ENCODE data around the gene TNFAIP8. TPM values are rescaled to one million over a fixed set of nuclear protein-coding genes. Genes with fewer than 3 reads are reported as not detected.

Gene TNFAIP8
- total and polyA plus RNA-seq, 2 experiments from 2014 or later: 10.6 to 29.2 TPM

GRCh38 chr5:119377066-119377465, 21.2 kb downstream of the TNFAIP8 start:
- TF ChIP-seq STAT1 (IDR thresholded peaks at IDR 0.05; ENCODE audit: unreplicated experiment): no peak
- no peak for TF ChIP-seq ZNF331 (CRISPR knock-in tag; IDR thresholded peaks at IDR 0.05; ENCODE audit: low read depth)
- no peak for TF ChIP-seq ZNF462 (CRISPR knock-in tag; IDR thresholded peaks at IDR 0.05)
- no peak for TF ChIP-seq EZH2phosphoT487 (IDR thresholded peaks at IDR 0.05; ENCODE audit: unreplicated experiment)
- no peak for TF ChIP-seq CTCF (conservative IDR thresholded peaks at IDR 0.05; ENCODE audit: low read depth in 2 of 2)
- no peak for TF ChIP-seq POLR2AphosphoS5 (IDR thresholded peaks at IDR 0.05; ENCODE audit: low read depth)
- no peak for TF ChIP-seq ZNF114 (CRISPR knock-in tag; IDR thresholded peaks at IDR 0.05)
- no peak for TF ChIP-seq EZH2 (IDR thresholded peaks at IDR 0.05; ENCODE audit: low read depth, unreplicated experiment)
- no peak for TF ChIP-seq CREB1 (CRISPR knock-in tag; IDR thresholded peaks at IDR 0.05; ENCODE audit: low read depth)
- TF ChIP-seq JUNB (IDR thresholded peaks at IDR 0.05; ENCODE audit: unreplicated experiment): no peak
- TF ChIP-seq REST (IDR thresholded peaks at IDR 0.05; ENCODE audit: unreplicated experiment): no peak
- no peak for TF ChIP-seq NANOG (IDR thresholded peaks at IDR 0.05; ENCODE audit: borderline replicate concordance)
- TF ChIP-seq ETS1 (IDR thresholded peaks at IDR 0.05): no peak
- Histone ChIP-seq H3K4me2 (no peak overlapping the region), H3K79me2 (replicated peaks; ENCODE audit: insufficient read depth) (no peaks in the 10 kb centered on the region)

More at GRCh38 chr5:119377066-119377465, 21.2 kb downstream of the TNFAIP8 start:
- H3F3A ChIP-seq (replicated peaks; ENCODE audit: low read depth): no peaks in the 10 kb centered on the region
- no peak overlapping the region for H3K27ac ChIP-seq (ENCODE audit: low read depth)
- Mint-ChIP-seq H3K4me1 (peaks cover 14% of the 10 kb centered on the region), H3K4me3 (no peak overlapping the region), H3K36me3 (ENCODE audit: low read depth) (no peaks in the 10 kb centered on the region), H3K27me3 (ENCODE audit: insufficient read depth, low read depth, poor library complexity) (no peaks in the 10 kb centered on the region), H3K9me3 (no peaks in the 10 kb centered on the region), H3K27ac (no peak overlapping the region)
- ATAC-seq: no peak
- H3K4me3 ChIP-seq: no peak overlapping the region
- no peaks in the 10 kb centered on the region for H3K27me3 ChIP-seq (ENCODE audit: insufficient read depth)
- no peak for DNase-seq (ENCODE audit: low spot score)
- no peaks in the 10 kb centered on the region for H3K36me3 ChIP-seq (ENCODE audit: insufficient read depth)
- H3K4me1 ChIP-seq (ENCODE audit: insufficient read depth): peaks cover 10% of the 10 kb centered on the region
- H2AFZ ChIP-seq: no peak overlapping the region
- H3K9me2 ChIP-seq (ENCODE audit: insufficient read depth): no peaks in the 10 kb centered on the region
- H4K20me1 ChIP-seq (replicated peaks; ENCODE audit: insufficient read depth): no peaks in the 10 kb centered on the region

Measured in GM23338 (cell line).